T-helper 2 cell treated with Interferon-gamma antibody and Interleukin-4, amounts not matched to agents 100 ng/mL and 5 ng/mL, for 36 hours (primary cell): ENCODE data around the gene NUDCD3. TPM values are rescaled to one million over a fixed set of nuclear protein-coding genes. Genes with fewer than 3 reads are reported as not detected.
"Not testable (repeated sequence)": the region's sequence is repeated elsewhere in the genome, so short reads cannot be mapped to it uniquely, and the experiment has no call there.

Experiments used
- intact Hi-C: fragments of 100-400 bp; cut with micrococcal nuclease; formaldehyde crosslinking; loops from one replicate; pipeline ENCODE4 v1.15.1; 2023
- total RNA-seq: library from RNA; stranded (reverse); gene quantifications from 2 replicates; pipeline ENCODE4 v1.2.3, GENCODE V29; 2022

Gene NUDCD3
- total RNA-seq, 1 donor from 2014 or later, result 91.1 TPM

DNA sequence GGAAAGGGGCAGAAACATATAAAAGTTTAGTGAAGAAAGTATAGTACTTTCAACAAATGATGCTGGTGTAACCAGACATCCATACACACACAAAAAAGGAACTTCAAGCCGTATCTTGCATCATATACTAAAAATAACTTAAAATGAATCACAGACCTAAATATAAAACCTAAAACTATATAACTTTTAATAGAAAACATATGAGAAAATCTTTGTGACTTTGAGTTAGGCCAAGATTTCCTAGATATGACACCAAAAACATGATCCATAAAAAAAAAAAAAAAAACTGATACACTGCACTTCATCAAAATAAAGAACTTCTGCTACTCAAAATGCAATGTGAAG lies 40.9 kb downstream of the NUDCD3 start:
- intact Hi-C loops, result no loop called here

GRCh38 chr7:44448922-44449583 lies 41.4 kb downstream of the NUDCD3 start:
- intact Hi-C loops, result no loop called here

DNA sequence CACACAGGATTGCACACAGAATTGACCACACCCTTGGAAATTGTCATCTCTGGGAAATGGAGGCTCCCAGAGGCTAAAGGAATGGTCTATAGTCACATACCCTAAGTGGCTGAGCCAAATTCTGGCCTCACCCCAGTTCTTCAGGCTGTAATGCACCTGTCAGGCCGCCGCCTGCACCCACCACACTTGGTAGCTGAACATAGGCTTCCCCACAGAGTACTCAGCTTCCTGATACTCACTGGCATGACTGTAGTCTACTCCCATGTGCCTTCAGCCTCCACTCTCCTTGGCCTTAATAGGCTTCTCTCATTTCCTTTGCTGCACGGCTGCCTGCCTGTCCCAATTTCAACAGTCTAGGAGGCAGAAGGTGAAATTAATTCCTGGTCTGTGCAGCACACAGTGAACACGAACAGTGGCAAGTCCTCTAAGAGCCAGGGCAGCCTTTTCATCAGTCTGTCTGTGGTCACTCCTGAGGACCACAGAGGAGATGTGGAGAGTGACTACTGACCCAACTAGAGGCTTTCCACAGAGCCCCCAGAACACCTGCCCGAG lies 42.5 kb downstream of the NUDCD3 start:
- intact Hi-C loops, result no loop called here

- intact Hi-C loops, result no loop called here
These were observed 44.3 kb downstream of the NUDCD3 start for GRCh38 chr7:44445986-44446671.

GRCh38 chr7:44441079-44441478 lies 49.4 kb downstream of the NUDCD3 start:
- intact Hi-C loops, result no loop called here

DNA sequence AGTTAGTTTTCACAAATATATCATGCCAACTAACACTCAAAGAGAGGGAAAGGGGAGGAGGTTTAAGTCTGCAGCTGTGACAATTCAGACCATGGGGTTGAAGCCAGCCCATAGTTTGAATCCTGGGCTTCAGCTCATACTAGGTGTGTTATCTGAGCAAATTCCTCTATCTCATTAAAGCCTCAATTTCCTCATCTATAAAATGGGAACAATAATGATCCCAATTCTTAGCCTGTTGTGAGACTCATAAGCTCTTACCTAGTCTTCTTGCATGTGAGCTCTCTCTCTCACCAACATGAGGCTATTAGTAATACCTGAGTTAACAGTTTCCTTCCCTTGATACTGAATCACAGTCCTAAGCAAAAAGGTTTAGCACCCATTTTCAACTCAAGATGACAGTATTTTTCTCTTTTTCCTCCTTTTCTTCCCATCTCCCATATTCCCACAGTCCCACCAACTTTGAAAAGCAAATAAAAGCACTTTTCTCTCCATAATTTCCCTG lies 49.8 kb downstream of the NUDCD3 start:
- intact Hi-C loops, result no loop called here

GRCh38 chr7:44439926-44440325 lies 50.5 kb downstream of the NUDCD3 start:
- intact Hi-C loops, result no loop called here

DNA sequence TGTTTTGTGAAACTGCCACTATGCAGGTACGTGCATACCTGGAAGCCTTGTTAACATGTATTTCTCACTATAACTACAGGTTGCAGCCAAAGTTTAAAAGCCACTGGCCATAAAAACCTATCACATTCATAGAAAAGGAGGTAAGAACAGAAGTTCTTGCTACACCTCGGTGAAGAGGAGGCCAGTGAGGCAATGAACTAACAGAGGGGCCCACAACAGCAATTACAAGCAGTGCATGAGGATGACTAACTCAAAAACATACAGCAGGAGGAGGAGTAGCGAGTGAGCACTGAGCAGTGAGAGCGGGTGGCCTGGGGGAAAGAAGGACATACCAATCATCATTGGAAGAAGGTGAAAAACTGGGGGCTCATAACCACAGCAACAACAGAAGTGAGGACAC lies 51.6 kb downstream of the NUDCD3 start:
- intact Hi-C loops, result no loop called here

- intact Hi-C loops, result no loop called here
These were observed 56.3 kb downstream of the NUDCD3 start for GRCh38 chr7:44434201-44434600.

DNA sequence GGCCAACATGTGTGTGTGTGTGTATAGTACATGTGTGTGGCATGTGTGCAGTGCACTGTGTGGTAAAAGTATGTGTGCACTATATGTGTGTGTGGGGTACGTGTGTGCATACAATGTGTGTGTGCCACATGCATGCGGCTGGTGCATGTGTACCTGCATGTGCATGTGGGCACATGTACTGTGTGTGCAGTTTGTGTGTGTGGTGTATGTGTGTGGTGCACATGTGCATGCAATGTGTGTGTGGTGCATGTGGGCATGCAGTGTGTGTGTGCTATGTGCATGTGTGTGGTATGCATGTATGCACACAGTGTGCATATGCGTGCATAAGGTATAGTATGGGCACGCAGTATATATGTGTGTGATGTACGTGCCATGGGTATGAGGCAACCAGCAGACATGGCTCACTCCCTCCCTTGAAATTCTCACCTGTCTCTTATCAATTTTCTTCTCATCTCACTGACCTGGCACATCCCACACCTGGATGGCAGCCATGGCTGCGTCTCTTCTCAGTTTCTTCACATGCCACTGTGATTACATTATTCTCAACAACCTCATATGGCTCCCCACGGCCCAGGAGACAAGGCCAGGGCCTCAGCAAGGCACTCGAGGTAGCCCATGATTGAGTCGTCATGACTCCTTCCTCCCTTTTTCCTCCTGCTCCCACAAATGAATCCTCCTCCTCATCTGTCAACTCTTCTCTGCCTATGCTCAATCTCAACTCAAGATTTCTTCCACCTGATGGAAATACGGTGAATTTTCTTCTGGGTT lies 57.0 kb downstream of the NUDCD3 start:
- intact Hi-C loops, result no loop called here

GRCh38 chr7:44432381-44432977 lies 58.0 kb downstream of the NUDCD3 start:
- intact Hi-C loops, result no loop called here

DNA sequence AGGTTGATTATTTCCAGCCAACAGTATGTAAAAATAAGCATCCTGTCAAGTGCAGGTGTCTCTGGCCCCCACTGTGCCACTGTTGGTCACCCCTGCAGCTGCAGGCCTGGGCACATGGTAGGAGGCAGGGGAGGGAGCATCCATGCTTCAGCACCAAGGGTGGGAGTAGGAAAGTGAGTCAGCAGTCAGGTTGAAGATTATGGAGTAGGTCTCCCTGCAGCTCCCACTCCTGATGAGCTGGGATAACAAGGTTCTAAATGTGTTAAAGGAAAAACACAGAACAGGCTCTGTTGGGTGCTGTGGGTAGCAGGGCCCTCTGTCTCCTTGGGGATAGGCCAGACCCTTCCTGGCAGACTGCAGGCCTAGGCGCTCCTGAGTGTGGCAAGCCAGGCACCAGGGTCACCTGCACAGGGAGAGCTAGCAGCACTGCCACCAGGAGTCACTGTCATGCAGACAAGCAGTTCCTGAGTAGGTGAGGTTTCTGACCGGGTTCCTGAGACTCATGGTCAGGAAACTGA lies 59.3 kb downstream of the NUDCD3 start:
- intact Hi-C loops, result no loop called here

GRCh38 chr7:44430054-44430453 lies 60.4 kb downstream of the NUDCD3 start:
- intact Hi-C loops, result no loop called here

GRCh38 chr7:44424762-44425161 lies 65.7 kb downstream of the NUDCD3 start:
- intact Hi-C loops, result not testable (repeated sequence)

DNA sequence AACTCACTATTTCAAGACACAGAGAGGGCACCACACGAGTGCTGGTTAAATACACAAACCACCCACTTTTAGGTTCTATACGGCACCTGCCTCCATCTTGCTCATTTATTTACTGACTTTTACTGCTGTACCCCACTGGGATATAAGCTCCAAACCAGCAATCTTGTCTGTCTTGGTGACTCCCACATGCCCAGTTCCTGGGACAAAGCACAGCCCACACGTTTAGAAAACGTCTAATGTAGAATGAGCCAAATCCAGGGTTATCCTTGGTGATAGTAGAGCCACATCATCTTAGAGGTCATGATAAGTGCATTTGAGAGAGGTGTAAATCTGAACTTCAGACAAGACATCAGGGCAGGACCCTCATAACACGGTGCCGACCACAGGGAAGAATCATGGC lies 73.5 kb downstream of the NUDCD3 start:
- intact Hi-C loops, result no loop called here

GRCh38 chr7:44415510-44415909 lies 74.9 kb downstream of the NUDCD3 start:
- intact Hi-C loops, result no loop called here

DNA sequence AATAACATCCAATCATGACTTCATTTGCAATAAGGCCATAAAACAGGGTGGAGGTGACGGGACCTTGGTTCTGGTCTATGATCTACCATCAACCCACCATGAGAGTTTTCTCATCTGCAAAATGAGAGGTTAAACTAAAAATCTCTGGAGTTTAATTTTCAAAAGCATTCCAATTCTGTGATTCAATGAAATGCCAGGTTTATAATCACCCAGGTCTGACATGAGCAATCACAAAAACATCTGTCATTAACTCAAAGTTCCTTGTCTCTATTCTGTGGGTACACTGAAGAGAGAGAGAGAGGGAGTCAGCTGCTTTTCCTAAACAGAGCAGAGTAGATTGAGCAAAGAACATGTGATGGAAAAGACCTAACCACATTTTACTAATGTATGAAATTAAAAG lies 75.4 kb downstream of the NUDCD3 start:
- intact Hi-C loops, result no loop called here

GRCh38 chr7:44411306-44411705 lies 79.2 kb downstream of the NUDCD3 start:
- intact Hi-C loops, result no loop called here

DNA sequence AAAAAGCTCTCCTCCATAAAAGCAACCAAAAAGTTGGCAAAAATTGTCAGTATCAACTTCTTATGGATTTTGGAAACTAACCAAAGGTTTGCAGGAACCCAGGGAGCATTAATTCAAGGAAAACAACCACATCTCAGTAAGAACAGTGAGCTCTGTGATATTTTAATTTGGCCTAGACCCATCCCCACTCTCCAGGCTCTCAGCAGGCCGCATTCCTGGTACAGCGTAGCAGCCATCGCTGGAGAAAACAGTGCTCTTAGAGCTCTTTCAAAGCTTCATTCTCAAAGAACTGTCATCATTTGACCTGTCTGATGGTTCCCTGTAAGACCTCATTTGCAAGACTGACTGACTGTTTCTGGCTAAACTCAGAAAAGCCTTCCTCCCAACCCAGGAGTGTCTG lies 81.9 kb downstream of the NUDCD3 start:
- intact Hi-C loops, result no loop called here

DNA sequence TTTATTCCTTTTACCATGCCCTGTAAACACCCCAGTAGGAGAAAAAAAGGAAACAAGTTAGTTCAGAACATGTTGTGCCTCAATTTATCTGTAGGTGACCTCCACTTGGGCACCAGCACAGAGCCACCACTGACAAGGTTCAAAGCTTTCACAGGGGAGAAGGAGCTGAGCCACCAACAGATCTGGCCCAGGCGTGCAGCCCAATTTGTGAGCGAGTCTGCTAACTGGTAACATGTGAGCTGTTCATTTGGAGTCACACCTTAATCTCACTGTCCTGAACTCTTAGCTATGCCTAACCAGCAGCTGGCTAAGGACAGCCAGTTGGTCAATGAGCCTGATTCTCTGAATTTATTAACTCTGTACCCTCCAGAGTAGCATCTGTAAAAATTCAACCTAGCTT lies 86.7 kb downstream of the NUDCD3 start:
- intact Hi-C loops, result no loop called here

GRCh38 chr7:44403176-44403759 lies 87.2 kb downstream of the NUDCD3 start:
- intact Hi-C loops, result no loop called here
